Endodermal cell (in vitro differentiated cells): Measurements from ENCODE around the gene TMEM255B. TPM values are rescaled to one million over a fixed set of nuclear protein-coding genes. Genes with fewer than 3 reads are reported as not detected.

Experiments used
- DNase-seq: peaks from one replicate; pipeline ENCODE4 v3.0.0-alpha.2; 2017
- H3K27ac ChIP-seq: 2 replicates; pipeline ENCODE4 v1.5.1; 2013; ENCODE audit warnings: mild to moderate bottlenecking, low read depth, low read length, moderate library complexity
- H3K27me3 ChIP-seq: 2 replicates; pipeline ENCODE4 v1.6.1; 2013; ENCODE audit warnings: mild to moderate bottlenecking, low read length, moderate library complexity; ENCODE audit not compliant: insufficient read depth, control insufficient read depth, poor library complexity, severe bottlenecking
- H3K36me3 ChIP-seq: 2 replicates; pipeline ENCODE4 v1.7.0; 2013; ENCODE audit warnings: mild to moderate bottlenecking, low read length, moderate library complexity; ENCODE audit not compliant: control insufficient read depth, insufficient read depth
- H3K4me1 ChIP-seq: one replicate; pipeline ENCODE4 v1.7.0; 2013; ENCODE audit warnings: low read length; ENCODE audit not compliant: control insufficient read depth, insufficient read depth
- H3K4me3 ChIP-seq: 2 replicates; pipeline ENCODE4 v1.5.1; 2013; ENCODE audit warnings: mild to moderate bottlenecking, low read length, moderate library complexity
- H3K9ac ChIP-seq: 2 replicates; pipeline ENCODE4 v1.6.1; 2013; ENCODE audit warnings: mild to moderate bottlenecking, low read length, moderate library complexity; ENCODE audit not compliant: poor library complexity, severe bottlenecking; ENCODE audit errors: extremely low read depth
- H3K9me3 ChIP-seq: 2 replicates; pipeline ENCODE4 v1.6.1; 2013; ENCODE audit warnings: mild to moderate bottlenecking, low read length, moderate library complexity; ENCODE audit not compliant: control insufficient read depth
- H3K27ac Mint-ChIP-seq: 2 replicates; pipeline ENCODE4 v1.8.0; 2020; ENCODE audit warnings: mixed read lengths
- H3K27me3 Mint-ChIP-seq: 2 replicates; pipeline ENCODE4 v1.8.0; 2021; ENCODE audit warnings: mild to moderate bottlenecking, mixed read lengths; ENCODE audit not compliant: insufficient read depth
- H3K36me3 Mint-ChIP-seq: 2 replicates; pipeline ENCODE4 v1.8.0; 2020; ENCODE audit warnings: low read depth, mixed read lengths
- H3K4me1 Mint-ChIP-seq: 2 replicates; pipeline ENCODE4 v1.8.0; 2020; ENCODE audit warnings: mixed read lengths
- H3K4me3 Mint-ChIP-seq: 2 replicates; pipeline ENCODE4 v1.8.0; 2020; ENCODE audit warnings: mild to moderate bottlenecking, moderate library complexity, mixed read lengths
- H3K9me3 Mint-ChIP-seq: 2 replicates; pipeline ENCODE4 v1.8.0; 2020; ENCODE audit warnings: mild to moderate bottlenecking, mixed read lengths
- CTCF ChIP-seq: fragments of 200-600 bp; sonication (generic); conservative IDR thresholded peaks from 2 replicates; pipeline ENCODE4 v1.5.0; 2021; ENCODE audit warnings: antibody characterized with exemption, mild to moderate bottlenecking
- WGBS, 2 experiments: methylation state at CpG; one replicate each; pipeline versions ENCODE4 v1.1.5 to v1.1.7; 2013; ENCODE audit warnings: missing lambda C conversion rate in 2 of 2, mixed read lengths in 1 of 2; ENCODE audit not compliant: insufficient coverage in 1 of 2, insufficient read length in 1 of 2; 5-methylcytosine and 5-hydroxymethylcytosine counted together
- total RNA-seq, 2 donors: library from RNA; stranded (reverse); fragmentation: NEBNext Ultra II Directional in 1 of 2; extraction: Animal tissue kit (Norgen Biotek cat#: 25700) in 1 of 2; gene quantifications; 2 replicates in 1 of 2; 3 replicates in 1 of 2; pipeline ENCODE4 v1.2.1, GENCODE V29; 2021

TMEM255B gene
- total RNA-seq, 2 donors from 2014 or later = 0.55 to 2.1 TPM

- Mint-ChIP-seq H3K27ac (no peak overlapping the region), H3K4me3 (no peak overlapping the region), H3K27me3 (no peaks in the 10 kb centered on the region), H3K36me3 (no peaks in the 10 kb centered on the region), H3K4me1 (peaks cover 19% of the 10 kb centered on the region), H3K9me3 (no peaks in the 10 kb centered on the region)
- 75 to 100% methylated on average over 1 of the region's 1 CpG for WGBS, 2 experiments
- Histone ChIP-seq H3K27me3 (no peaks in the 10 kb centered on the region), H3K4me1 (no peaks in the 10 kb centered on the region), H3K36me3 (peaks cover 8% of the 10 kb centered on the region), H3K27ac (no peak overlapping the region), H3K9ac (no peak overlapping the region), H3K4me3 (no peak overlapping the region), H3K9me3 (no peaks in the 10 kb centered on the region)
- DNase-seq = no peak
- TF ChIP-seq CTCF = no peak
These were observed 92.4 kb downstream of the TMEM255B start for GRCh38 chr13:113851480-113851803.

- Histone ChIP-seq H3K36me3 (peaks cover 8% of the 10 kb centered on the region), H3K27me3 (no peaks in the 10 kb centered on the region), H3K4me1 (no peaks in the 10 kb centered on the region), H3K27ac (no peak overlapping the region), H3K9ac (no peak overlapping the region), H3K4me3 (no peak overlapping the region), H3K9me3 (no peaks in the 10 kb centered on the region)
- WGBS, 2 experiments = 94% methylated on average over 14 to 23 of the region's 23 CpGs
- Mint-ChIP-seq H3K27ac (no peak overlapping the region), H3K4me3 (no peak overlapping the region), H3K36me3 (no peaks in the 10 kb centered on the region), H3K9me3 (no peaks in the 10 kb centered on the region), H3K4me1 (peaks cover 19% of the 10 kb centered on the region), H3K27me3 (no peaks in the 10 kb centered on the region)
- peak; percentile 24 for DNase-seq
- TF ChIP-seq CTCF = no peak
These were observed 93.0 kb downstream of the TMEM255B start for GRCh38 chr13:113851826-113852535.

GRCh38 chr13:113852536-113853517, 93.8 kb downstream of the TMEM255B start:
- Mint-ChIP-seq H3K27me3 (no peaks in the 10 kb centered on the region), H3K36me3 (no peaks in the 10 kb centered on the region), H3K4me3 (no peak overlapping the region), H3K9me3 (no peaks in the 10 kb centered on the region), H3K27ac (no peak overlapping the region), H3K4me1 (peaks cover 19% of the 10 kb centered on the region)
- no peak overlapping the region for H3K27ac ChIP-seq
- peaks cover 8% of the 10 kb centered on the region for H3K36me3 ChIP-seq
- 91 to 93% methylated on average over 15 to 22 of the region's 22 CpGs for WGBS, 2 experiments
- H3K4me1 ChIP-seq = no peaks in the 10 kb centered on the region
- H3K9ac ChIP-seq = no peak overlapping the region
- H3K27me3 ChIP-seq = no peaks in the 10 kb centered on the region
- no peak overlapping the region for H3K4me3 ChIP-seq
- no peaks in the 10 kb centered on the region for H3K9me3 ChIP-seq
- no peak for TF ChIP-seq CTCF
- peak; percentile 39 for DNase-seq
